ENCODE data around the gene VIPR1. TPM values are rescaled to one million over a fixed set of nuclear protein-coding genes. Genes with fewer than 3 reads are reported as not detected.

Gene VIPR1
- total and polyA plus RNA-seq, 4 donors = 2.3 to 41.8 (median 14.6) TPM

GRCh38 chr3:42500909-42501308, 1.5 kb upstream of the VIPR1 start:
- Histone ChIP-seq H3K4me3 (ENCODE audit: low read depth in 1 of 3, low read length in 3 of 3) (no peak overlapping the region), H3K36me3 (ENCODE audit: control insufficient read depth in 4 of 4, insufficient read depth in 3 of 4, low read depth in 1 of 4, low read length in 3 of 4) (no peaks in the 10 kb centered on the region), H3K9me3 (ENCODE audit: control insufficient read depth in 4 of 4, low read length in 3 of 4) (no peaks in the 10 kb centered on the region), H3K4me1 (ENCODE audit: control insufficient read depth in 4 of 4, insufficient read depth in 4 of 4, low read length in 3 of 4) (peaks cover 2 to 21% (median 12%) of the 10 kb centered on the region in 4 donors), H3K27ac (ENCODE audit: low read depth in 1 of 2, low read length in 2 of 2) (no peak overlapping the region), H3K27me3 (ENCODE audit: control insufficient read depth in 4 of 4, insufficient read depth in 4 of 4, low read length in 3 of 4) (peaks cover 0 to 1% (median 0%) of the 10 kb centered on the region in 4 donors), H3K9ac (ENCODE audit: low read depth in 1 of 2, low read length in 2 of 2) (no peak overlapping the region)
- DNase-seq (ENCODE audit: low spot score) = no peak
- 46% methylated on average over 4 of the region's 4 CpGs for WGBS
- no peak for TF ChIP-seq RAD21 (IDR thresholded peaks at IDR 0.05)

GRCh38 chr3:42501321-42501680, 1.1 kb upstream of the VIPR1 start:
- H3K27ac ChIP-seq (ENCODE audit: low read depth in 1 of 2, low read length in 2 of 2) = no peak overlapping the region
- TF ChIP-seq HNF4A (conservative IDR thresholded peaks at IDR 0.05) (no peak), EGR1 (IDR thresholded peaks at IDR 0.05; ENCODE audit: low read depth in 2 of 2) (no peak)
- H3K4me1 ChIP-seq (ENCODE audit: control insufficient read depth in 4 of 4, insufficient read depth in 4 of 4, low read length in 3 of 4) = peaks cover 2 to 21% (median 12%) of the 10 kb centered on the region in 4 donors
- no peak overlapping the region for H3K9ac ChIP-seq (ENCODE audit: low read depth in 1 of 2, low read length in 2 of 2)
- H3K4me3 ChIP-seq (ENCODE audit: low read depth in 1 of 3, low read length in 3 of 3) = peak overlapping the region in 2 of 3 donors; percentile 12 to 52
- no peaks in the 10 kb centered on the region for H3K9me3 ChIP-seq (ENCODE audit: control insufficient read depth in 4 of 4, low read length in 3 of 4)
- 10% methylated on average over 27 of the region's 27 CpGs for WGBS
- peaks cover 0 to 1% (median 0%) of the 10 kb centered on the region in 4 donors for H3K27me3 ChIP-seq (ENCODE audit: control insufficient read depth in 4 of 4, insufficient read depth in 4 of 4, low read length in 3 of 4)
- H3K36me3 ChIP-seq (ENCODE audit: control insufficient read depth in 4 of 4, insufficient read depth in 3 of 4, low read depth in 1 of 4, low read length in 3 of 4) = no peaks in the 10 kb centered on the region
- no peak for DNase-seq (ENCODE audit: low spot score)

GRCh38 chr3:42501681-42502428, 588 bp upstream of the VIPR1 start:
- H3K27me3 ChIP-seq (ENCODE audit: control insufficient read depth in 4 of 4, insufficient read depth in 4 of 4, low read length in 3 of 4) = peaks cover 0 to 1% (median 0%) of the 10 kb centered on the region in 4 donors
- 3% methylated on average over 46 of the region's 46 CpGs for WGBS
- peak overlapping the region; percentile 35 to 52 (median 44) for H3K4me3 ChIP-seq (ENCODE audit: low read depth in 1 of 3, low read length in 3 of 3)
- DNase-seq (ENCODE audit: low spot score) = peak; percentile 46
- no peak for TF ChIP-seq HNF4A (conservative IDR thresholded peaks at IDR 0.05)
- TF ChIP-seq CTCF (IDR thresholded peaks at IDR 0.05; ENCODE audit: low read depth, low read length, missing input control) = peak; percentile 55
- TF ChIP-seq RXRA (IDR thresholded peaks at IDR 0.05) = peak in 1 of 2 donors; percentile 37
- TF ChIP-seq TAF1 (conservative IDR thresholded peaks at IDR 0.05) = no peak
- no peak for TF ChIP-seq NR2F2 (IDR thresholded peaks at IDR 0.05)
- no peak for TF ChIP-seq ATF3 (IDR thresholded peaks at IDR 0.05)
- TF ChIP-seq FOXA1 (IDR thresholded peaks at IDR 0.05) = no peak
- TF ChIP-seq MAX (IDR thresholded peaks at IDR 0.05) = no peak
- TF ChIP-seq GABPA (IDR thresholded peaks at IDR 0.05 in 1 of 2, conservative IDR thresholded peaks at IDR 0.05 in 1 of 2) = no peak
- TF ChIP-seq JUND (IDR thresholded peaks at IDR 0.05) = no peak
- no peak for TF ChIP-seq ZBTB33 (IDR thresholded peaks at IDR 0.05)
- no peak for TF ChIP-seq REST (IDR thresholded peaks at IDR 0.05)
- TF ChIP-seq YY1 (IDR thresholded peaks at IDR 0.05) = no peak
- TF ChIP-seq HNF4G (IDR thresholded peaks at IDR 0.05) = no peak
- TF ChIP-seq FOXA2 (IDR thresholded peaks at IDR 0.05) = no peak
- no peak for TF ChIP-seq SP1 (IDR thresholded peaks at IDR 0.05)
- peak; percentile 76 to 85 for TF ChIP-seq RAD21 (IDR thresholded peaks at IDR 0.05)
- TF ChIP-seq EGR1 (IDR thresholded peaks at IDR 0.05; ENCODE audit: low read depth in 2 of 2) = no peak
- no peak overlapping the region for H3K27ac ChIP-seq (ENCODE audit: low read depth in 1 of 2, low read length in 2 of 2)
- no peaks in the 10 kb centered on the region for H3K36me3 ChIP-seq (ENCODE audit: control insufficient read depth in 4 of 4, insufficient read depth in 3 of 4, low read depth in 1 of 4, low read length in 3 of 4)
- no peaks in the 10 kb centered on the region for H3K9me3 ChIP-seq (ENCODE audit: control insufficient read depth in 4 of 4, low read length in 3 of 4)
- H3K9ac ChIP-seq (ENCODE audit: low read depth in 1 of 2, low read length in 2 of 2) = no peak overlapping the region
- peaks cover 2 to 21% (median 12%) of the 10 kb centered on the region in 4 donors for H3K4me1 ChIP-seq (ENCODE audit: control insufficient read depth in 4 of 4, insufficient read depth in 4 of 4, low read length in 3 of 4)
